Neural cell (in vitro differentiated cells): ENCODE measurements around the gene CLSTN2.

ENCODE experiments used
- CTCF ChIP-seq: fragments of 450-650 bp; IDR thresholded peaks from 2 replicates; pipeline ENCODE4 v1.5.1; 2014; ENCODE audit warnings: antibody characterized with exemption, mild to moderate bottlenecking, moderate library complexity; ENCODE audit not compliant: poor library complexity, severe bottlenecking
- EP300 ChIP-seq: fragments of 450-650 bp; conservative IDR thresholded peaks from 2 replicates; pipeline ENCODE4 v1.6.1; 2014; ENCODE audit warnings: antibody characterized with exemption, mild to moderate bottlenecking, moderate library complexity; ENCODE audit not compliant: poor library complexity, severe bottlenecking
- EZH2 ChIP-seq: fragments of 200-600, 300-800 bp; shearing (Covaris generic), sonication (generic); IDR thresholded peaks from 2 replicates; pipeline ENCODE4 v1.6.1; 2014; ENCODE audit warnings: antibody characterized with exemption, low read length, borderline replicate concordance, mild to moderate bottlenecking; ENCODE audit not compliant: insufficient read depth, poor library complexity, severe bottlenecking
- POLR2AphosphoS5 ChIP-seq: IDR thresholded peaks from 2 replicates; pipeline ENCODE4 v1.6.1; 2012
- RAD21 ChIP-seq: fragments of 450-650 bp; conservative IDR thresholded peaks from 2 replicates; pipeline ENCODE4 v1.6.1; 2014; ENCODE audit warnings: antibody characterized with exemption, mild to moderate bottlenecking, moderate library complexity
- SMC3 ChIP-seq: fragments of 450-650 bp; conservative IDR thresholded peaks from 2 replicates; pipeline ENCODE4 v1.6.1; 2014; ENCODE audit warnings: antibody characterized with exemption, mild to moderate bottlenecking, moderate library complexity; ENCODE audit not compliant: poor library complexity

GRCh38 chr3:140536926-140537726 is 602.1 kb downstream of the CLSTN2 start:
- TF ChIP-seq CTCF (no peak), EZH2 (no peak), EP300 (no peak), POLR2AphosphoS5 (no peak), SMC3 (no peak), RAD21 (no peak)
